ENCODE measurements around the gene PLEKHG4B.

- TF ChIP-seq POLR2AphosphoS5 (IDR thresholded peaks at IDR 0.05; ENCODE audit: low read depth, low read length) (no peak), POLR2A (IDR thresholded peaks at IDR 0.05; ENCODE audit: low read depth, low read length) (no peak), TAF1 (IDR thresholded peaks at IDR 0.05; ENCODE audit: borderline replicate concordance, low read depth, low read length) (no peak)
Measured at GRCh38 chr5:228886-229285, 136.9 kb downstream of the PLEKHG4B start.
